GM21576 (cell line): ENCODE data around the gene COL19A1.
A peak's percentile ranks its signal among the peaks of the same experiment; 100 is the strongest.
"Not testable (repeated sequence)": the region's sequence is repeated elsewhere in the genome, so short reads cannot be mapped to it uniquely, and the experiment has no call there.

Experiments used
- ATAC-seq: cut with Tn5 transposase; IDR thresholded peaks from one replicate; pipeline ENCODE4 v1.9.1; 2021; ENCODE audit warnings: mild to moderate bottlenecking, moderate library complexity; ENCODE audit not compliant: unreplicated experiment

COL19A1 gene

GRCh38 chr6:69866770-69867638 lies 648 bp downstream of the COL19A1 start:
- ATAC-seq = peak; percentile 61

- ATAC-seq = no peak
These were observed 1.3 kb downstream of the COL19A1 start for GRCh38 chr6:69867639-69867976.

GRCh38 chr6:69868252-69868804 lies 2.0 kb downstream of the COL19A1 start:
- ATAC-seq = no peak

GRCh38 chr6:69868961-69869360 lies 2.6 kb downstream of the COL19A1 start:
- ATAC-seq = no peak

- ATAC-seq = no peak
These were observed 4.8 kb downstream of the COL19A1 start for GRCh38 chr6:69871107-69871506.

GRCh38 chr6:69873291-69873690 lies 6.9 kb downstream of the COL19A1 start:
- ATAC-seq = no peak

- ATAC-seq = no peak
These were observed 9.4 kb downstream of the COL19A1 start for GRCh38 chr6:69875715-69876114.

GRCh38 chr6:69878795-69879194 lies 12.4 kb downstream of the COL19A1 start:
- no peak for ATAC-seq

GRCh38 chr6:69880601-69881000 lies 14.2 kb downstream of the COL19A1 start:
- peak; percentile 26 for ATAC-seq

GRCh38 chr6:69881322-69882151 lies 15.2 kb downstream of the COL19A1 start:
- ATAC-seq = peak; percentile 88

- no peak for ATAC-seq
These were observed 17.2 kb downstream of the COL19A1 start for GRCh38 chr6:69883551-69883950.

- no peak for ATAC-seq
These were observed 17.9 kb downstream of the COL19A1 start for GRCh38 chr6:69884231-69884630.

- ATAC-seq = no peak
These were observed 20.7 kb downstream of the COL19A1 start for GRCh38 chr6:69887026-69887425.

- ATAC-seq = no peak
These were observed 21.5 kb downstream of the COL19A1 start for GRCh38 chr6:69887714-69888345.

- no peak for ATAC-seq
These were observed 22.3 kb downstream of the COL19A1 start for GRCh38 chr6:69888482-69889233.

- not testable (repeated sequence) for ATAC-seq
These were observed 23.0 kb downstream of the COL19A1 start for GRCh38 chr6:69889234-69889974.

- not testable (repeated sequence) for ATAC-seq
These were observed 26.2 kb downstream of the COL19A1 start for GRCh38 chr6:69892561-69892960.

- not testable (repeated sequence) for ATAC-seq
These were observed 26.9 kb downstream of the COL19A1 start for GRCh38 chr6:69893266-69893665.

GRCh38 chr6:69894578-69895347 lies 28.4 kb downstream of the COL19A1 start:
- peak; percentile 69 for ATAC-seq
